Naive B cell (primary cell): Measurements from ENCODE around the gene PCYT2. TPM values are rescaled to one million over a fixed set of nuclear protein-coding genes. Genes with fewer than 3 reads are reported as not detected.

Experiments used
- ATAC-seq, 2 donors: fragments of 150-1000 bp; cut with Tn5 transposase; 2 replicates each; pipeline ENCODE4 v1.10.0; 2021; ENCODE audit warnings: low read depth in 2 of 2, mild to moderate bottlenecking in 2 of 2, moderate library complexity in 2 of 2
- DNase-seq: peaks from one replicate; pipeline ENCODE4 v3.0.0; 2022
- H3K27ac Mint-ChIP-seq, 6 donors: one replicate each; pipeline ENCODE4 v1.8.0; 2020 to 2022; ENCODE audit warnings: mild to moderate bottlenecking in 6 of 6, mixed read lengths in 6 of 6, moderate library complexity in 5 of 6, inconsistent platforms in 2 of 6
- H3K27me3 Mint-ChIP-seq, 3 donors: one replicate each; pipeline ENCODE4 v1.8.0; 2021 to 2022; ENCODE audit warnings: mixed read lengths in 3 of 3, mild to moderate bottlenecking in 1 of 3
- H3K36me3 Mint-ChIP-seq, 2 donors: one replicate each; pipeline ENCODE4 v1.8.0; 2020 to 2022; ENCODE audit warnings: mixed read lengths in 2 of 2, inconsistent platforms in 1 of 2, mild to moderate bottlenecking in 1 of 2
- H3K4me1 Mint-ChIP-seq, 3 donors: one replicate each; pipeline ENCODE4 v1.8.0; 2020 to 2022; ENCODE audit warnings: mixed read lengths in 3 of 3, inconsistent platforms in 1 of 3, mild to moderate bottlenecking in 1 of 3, moderate library complexity in 1 of 3
- H3K4me3 Mint-ChIP-seq, 8 donors: one replicate each; pipeline ENCODE4 v1.8.0; 2020 to 2022; ENCODE audit warnings: mild to moderate bottlenecking in 8 of 8, mixed read lengths in 8 of 8, moderate library complexity in 8 of 8, inconsistent platforms in 2 of 8
- H3K9me3 Mint-ChIP-seq, 7 donors: one replicate each; pipeline ENCODE4 v1.8.0; 2020 to 2022; ENCODE audit warnings: mixed read lengths in 7 of 7, mild to moderate bottlenecking in 5 of 7, inconsistent platforms in 2 of 7, moderate library complexity in 1 of 7
- polyA plus RNA-seq, 6 donors: library from polyadenylated mRNA; unstranded; fragments of 300-500 nt; fragmentation: Illumina TruSeq; gene quantifications; one replicate each; pipeline ENCODE4 v1.2.3, GENCODE V29; 2021; ENCODE audit warnings: low read depth in 6 of 6

The PCYT2 gene
- polyA plus RNA-seq, 6 donors from 2014 or later, result 19.0 to 28.4 (median 21.2) TPM

DNA sequence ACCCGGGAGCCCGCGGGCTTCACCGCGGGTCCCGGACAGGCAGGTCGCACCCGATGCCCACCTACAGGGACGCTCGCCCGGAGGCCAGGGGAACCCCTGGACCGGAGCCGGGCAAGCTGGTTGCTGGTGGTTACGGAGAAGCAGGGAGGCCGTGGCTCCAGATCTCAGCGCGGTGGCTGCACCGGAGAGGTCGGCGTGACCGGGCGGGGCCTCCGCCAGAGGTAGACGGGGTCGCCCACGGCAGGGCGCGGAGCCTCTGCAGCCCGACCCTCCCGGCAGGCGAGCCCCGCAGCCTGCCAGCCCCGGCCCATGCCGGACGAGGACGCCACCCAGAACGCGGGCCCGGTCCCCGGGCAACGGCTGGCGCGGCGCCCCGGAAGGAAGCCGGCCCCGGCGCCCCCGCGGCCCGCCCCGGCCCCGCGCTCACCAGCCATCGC is 341 bp downstream of the PCYT2 start:
- H3K27me3 Mint-ChIP-seq, result no peaks in the 10 kb centered on the region
- H3K4me1 Mint-ChIP-seq, result peaks cover 5 to 13% (median 9%) of the 10 kb centered on the region in 3 donors
- peak overlapping the region; percentile 75 to 91 (median 87) for H3K4me3 Mint-ChIP-seq
- H3K27ac Mint-ChIP-seq, result peak overlapping the region in 2 of 6 donors; percentile 67 to 83
- H3K36me3 Mint-ChIP-seq, result no peaks in the 10 kb centered on the region
- H3K9me3 Mint-ChIP-seq, result no peaks in the 10 kb centered on the region
- DNase-seq, result no peak
- peak in 1 of 2 donors; percentile 17 for ATAC-seq

DNA sequence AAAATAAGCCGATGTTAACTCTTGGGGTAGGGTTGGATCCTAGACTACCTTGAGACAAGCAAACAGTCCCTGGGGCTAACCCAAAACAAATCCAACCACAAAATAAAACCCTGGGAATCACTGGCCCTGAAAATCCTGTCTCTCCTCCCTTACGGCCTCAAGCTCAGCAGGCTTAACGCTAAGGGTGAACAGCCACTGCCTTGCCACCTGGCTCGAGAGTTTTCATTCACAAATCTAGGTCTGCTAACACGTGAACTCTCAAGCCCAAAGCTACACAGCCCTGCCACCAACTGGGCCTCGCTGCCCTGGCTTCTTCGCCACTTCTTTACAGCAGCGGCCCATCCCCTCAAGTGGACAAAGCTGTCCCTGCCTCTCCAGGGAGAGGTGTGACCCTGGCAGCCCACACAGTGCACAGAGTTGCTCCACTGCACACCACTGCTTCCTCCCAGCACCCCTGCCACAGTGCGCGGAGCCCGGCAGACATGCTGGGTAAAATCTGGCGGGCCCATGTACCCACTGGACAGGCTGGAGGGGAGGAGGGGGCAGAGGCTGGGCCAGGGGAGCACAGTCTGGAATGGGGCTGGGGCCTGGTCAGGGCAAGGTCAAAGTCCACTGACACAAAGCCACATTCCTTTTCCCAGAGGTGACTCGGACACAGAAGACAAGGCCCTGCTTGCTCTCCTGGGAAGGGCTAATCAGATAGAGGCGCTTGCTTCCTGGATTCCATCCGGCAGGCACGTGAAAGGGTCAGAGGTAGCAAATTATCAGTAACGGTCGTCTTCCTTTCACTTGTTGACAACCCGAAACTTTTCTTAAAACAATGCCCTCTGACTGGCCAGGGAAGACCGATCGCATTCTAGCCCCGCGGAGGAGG is 996 bp downstream of the PCYT2 start:
- Mint-ChIP-seq H3K27me3 (no peaks in the 10 kb centered on the region), H3K9me3 (no peaks in the 10 kb centered on the region), H3K4me3 (peak overlapping the region; percentile 75 to 91 (median 87)), H3K4me1 (peaks cover 2 to 8% (median 5%) of the 10 kb centered on the region in 3 donors), H3K36me3 (no peaks in the 10 kb centered on the region), H3K27ac (peak overlapping the region in 5 of 6 donors; percentile 63 to 89 (median 83))
- DNase-seq (no peak), ATAC-seq (no peak)

DNA sequence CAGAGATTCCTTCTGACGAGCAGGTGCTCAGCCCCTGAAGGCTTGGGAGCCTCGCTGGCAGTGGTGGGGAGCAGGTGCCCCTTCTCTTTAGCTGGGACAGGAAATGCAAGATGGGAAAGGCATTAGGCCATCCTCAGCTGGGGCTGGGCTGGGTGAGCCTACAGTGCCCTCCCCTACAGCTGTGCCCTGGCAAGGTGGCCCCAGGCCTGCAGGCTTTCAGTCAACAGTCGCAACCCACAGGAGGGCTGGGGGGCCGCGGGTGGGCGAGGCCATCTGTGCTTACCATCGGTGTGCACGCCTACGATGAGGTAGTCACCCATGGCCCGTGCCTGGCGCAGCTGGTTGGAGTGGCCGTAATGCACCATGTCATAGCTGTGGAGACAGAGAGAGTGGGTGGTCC is 2.0 kb downstream of the PCYT2 start:
- Mint-ChIP-seq H3K9me3 (no peaks in the 10 kb centered on the region), H3K27ac (no peak overlapping the region), H3K36me3 (no peaks in the 10 kb centered on the region), H3K27me3 (no peaks in the 10 kb centered on the region), H3K4me1 (peaks cover 2 to 6% (median 2%) of the 10 kb centered on the region in 3 donors), H3K4me3 (peak overlapping the region in 5 of 8 donors; percentile 15 to 91 (median 75))
- no peak for ATAC-seq
- no peak for DNase-seq

- H3K4me3 Mint-ChIP-seq, result no peak overlapping the region
- peaks cover 2 to 6% (median 2%) of the 10 kb centered on the region in 3 donors for H3K4me1 Mint-ChIP-seq
- no peak overlapping the region for H3K27ac Mint-ChIP-seq
- H3K36me3 Mint-ChIP-seq, result no peaks in the 10 kb centered on the region
- no peaks in the 10 kb centered on the region for H3K9me3 Mint-ChIP-seq
- ATAC-seq (no peak), DNase-seq (no peak)
- no peaks in the 10 kb centered on the region for H3K27me3 Mint-ChIP-seq
Measured at GRCh38 chr17:81908793-81909192, 2.4 kb downstream of the PCYT2 start.

DNA sequence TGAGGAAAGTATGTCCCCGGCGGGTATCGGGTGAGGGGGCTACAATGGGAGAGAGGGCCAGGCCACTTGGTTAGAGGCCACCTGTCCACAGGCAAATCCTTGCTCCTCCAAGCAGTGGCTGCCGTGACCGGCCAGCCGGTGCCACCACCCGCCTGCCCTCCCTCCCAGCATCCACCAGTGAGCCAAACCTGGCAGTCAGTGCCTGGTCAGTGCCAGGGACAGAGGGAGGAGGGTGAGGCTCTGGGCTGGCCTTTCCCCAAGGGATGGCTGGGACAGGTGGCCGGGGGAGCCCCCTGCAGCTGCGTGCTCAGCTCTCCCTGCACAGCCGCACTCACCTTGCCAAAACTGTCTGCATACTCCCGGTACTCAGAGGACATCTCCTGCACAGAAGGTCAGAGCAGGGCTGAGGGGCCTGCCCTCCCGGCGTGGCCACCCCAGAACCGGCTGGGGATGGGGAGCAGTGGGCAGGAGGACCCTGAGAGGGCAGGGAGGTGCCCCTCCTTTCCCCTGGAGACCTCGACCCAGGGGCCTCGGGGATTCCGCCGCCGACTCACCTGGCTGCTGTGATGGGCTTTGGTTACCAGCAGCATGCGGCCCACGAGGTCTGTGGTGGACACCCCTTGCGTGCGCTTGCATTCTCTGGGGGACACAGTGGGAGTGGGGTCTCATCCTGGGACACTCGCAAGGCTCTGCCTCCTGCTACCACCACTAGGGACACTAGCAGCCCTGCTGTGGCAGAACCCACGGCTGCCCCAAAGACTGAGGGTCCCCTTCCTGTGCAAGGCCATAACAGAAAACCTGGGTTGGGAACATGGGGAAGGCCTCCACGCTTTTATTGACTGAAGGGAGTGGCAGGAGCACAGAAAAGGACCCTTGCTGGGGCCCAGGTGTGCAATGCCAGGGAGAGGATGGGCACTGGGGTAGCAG is 3.7 kb downstream of the PCYT2 start:
- no peak overlapping the region for H3K27ac Mint-ChIP-seq
- ATAC-seq, result no peak
- no peaks in the 10 kb centered on the region for H3K36me3 Mint-ChIP-seq
- no peak for DNase-seq
- no peak overlapping the region for H3K4me3 Mint-ChIP-seq
- H3K27me3 Mint-ChIP-seq, result no peaks in the 10 kb centered on the region
- H3K4me1 Mint-ChIP-seq, result peaks cover 0 to 6% (median 2%) of the 10 kb centered on the region in 3 donors
- H3K9me3 Mint-ChIP-seq, result no peaks in the 10 kb centered on the region

- Mint-ChIP-seq H3K9me3 (no peaks in the 10 kb centered on the region), H3K4me1 (peaks cover 0 to 2% (median 2%) of the 10 kb centered on the region in 3 donors), H3K27ac (no peak overlapping the region), H3K4me3 (no peak overlapping the region), H3K27me3 (peaks cover 0 to under 1% (median 0%) of the 10 kb centered on the region in 3 donors), H3K36me3 (no peaks in the 10 kb centered on the region)
- ATAC-seq (no peak), DNase-seq (no peak)
Measured at GRCh38 chr17:81906476-81907218, 4.6 kb downstream of the PCYT2 start.

- H3K27me3 Mint-ChIP-seq, result peaks cover 4 to 7% (median 6%) of the 10 kb centered on the region in 3 donors
- H3K4me1 Mint-ChIP-seq, result peaks cover 4 to 7% (median 4%) of the 10 kb centered on the region in 3 donors
- H3K4me3 Mint-ChIP-seq, result no peak overlapping the region
- no peak overlapping the region for H3K27ac Mint-ChIP-seq
- no peaks in the 10 kb centered on the region for H3K9me3 Mint-ChIP-seq
- DNase-seq, result no peak
- peaks cover under 1 to 3% of the 10 kb centered on the region in 2 donors for H3K36me3 Mint-ChIP-seq
- no peak for ATAC-seq
Measured at GRCh38 chr17:81905993-81906392, 5.2 kb downstream of the PCYT2 start.

DNA sequence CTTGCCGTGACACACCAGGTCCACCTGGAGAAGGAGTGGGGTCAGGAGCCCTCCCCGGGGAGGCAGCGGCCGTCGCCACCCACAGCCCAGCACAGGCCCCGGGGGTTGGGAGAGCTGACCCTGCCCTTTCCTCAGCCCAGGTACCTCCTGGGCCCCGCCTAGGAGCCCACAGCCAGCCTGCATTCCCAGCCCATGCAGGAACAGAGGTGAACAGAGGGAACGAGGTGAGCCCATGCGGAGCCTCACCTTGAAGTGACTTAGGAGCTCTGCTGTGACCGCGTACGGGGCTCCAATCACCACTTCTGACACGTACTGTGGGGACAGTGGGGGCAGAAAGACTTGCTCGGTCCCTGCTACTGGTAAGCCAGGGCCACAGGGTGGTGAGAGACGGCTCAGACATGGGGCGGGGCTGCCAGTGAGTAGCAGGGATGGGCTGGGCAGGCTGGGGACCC is 5.7 kb downstream of the PCYT2 start:
- H3K27me3 Mint-ChIP-seq, result peaks cover 7 to 12% (median 12%) of the 10 kb centered on the region in 3 donors
- no peaks in the 10 kb centered on the region for H3K9me3 Mint-ChIP-seq
- H3K4me1 Mint-ChIP-seq, result peaks cover 6 to 9% (median 8%) of the 10 kb centered on the region in 3 donors
- no peak overlapping the region for H3K4me3 Mint-ChIP-seq
- ATAC-seq (no peak), DNase-seq (no peak)
- H3K36me3 Mint-ChIP-seq, result peaks cover 5 to 9% of the 10 kb centered on the region in 2 donors
- no peak overlapping the region for H3K27ac Mint-ChIP-seq

DNA sequence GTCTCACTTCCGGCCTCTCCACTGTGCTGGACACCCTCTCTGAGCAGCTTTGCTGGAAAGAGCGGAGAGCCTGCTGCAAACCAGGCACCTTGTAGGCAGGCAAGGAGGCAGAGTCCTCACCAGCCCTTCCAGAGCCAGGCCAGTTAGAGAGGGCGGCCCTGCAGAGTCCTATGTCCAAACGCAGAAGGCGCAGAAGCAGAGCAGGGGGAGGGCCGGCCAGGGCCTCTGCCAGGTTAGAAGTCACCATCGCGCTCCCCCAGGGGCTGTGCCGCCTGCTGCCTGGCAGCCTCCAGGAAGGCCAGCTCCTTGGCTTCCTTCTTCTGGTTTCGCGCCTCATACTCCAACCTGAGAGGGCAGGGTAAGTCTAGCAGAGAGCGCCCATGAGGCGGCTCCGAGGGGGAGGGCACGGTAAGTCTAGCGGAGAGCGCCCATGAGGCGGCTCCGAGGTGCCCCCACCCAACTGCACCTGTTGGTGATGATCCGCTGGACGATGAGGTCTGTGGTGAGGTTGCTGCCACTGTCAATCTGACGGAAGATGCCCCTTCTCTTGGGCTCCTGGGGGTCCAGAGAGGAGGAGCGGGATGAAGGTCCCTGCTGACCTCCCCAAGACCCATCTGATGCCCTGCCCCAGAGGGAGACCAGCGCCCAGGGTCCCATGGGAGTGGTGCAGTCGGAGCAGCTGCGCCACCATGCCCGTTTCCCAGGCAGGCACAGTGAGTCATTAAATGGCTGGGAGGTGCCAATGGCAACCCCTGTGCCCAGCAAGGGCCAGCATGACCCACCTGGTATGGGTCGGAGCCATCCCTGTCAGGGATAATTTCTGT is 6.4 kb downstream of the PCYT2 start:
- Mint-ChIP-seq H3K27ac (no peak overlapping the region), H3K4me3 (no peak overlapping the region), H3K27me3 (peaks cover 7 to 13% (median 12%) of the 10 kb centered on the region in 3 donors), H3K36me3 (peaks cover 9 to 10% of the 10 kb centered on the region in 2 donors), H3K4me1 (peaks cover 6 to 8% (median 8%) of the 10 kb centered on the region in 3 donors), H3K9me3 (no peaks in the 10 kb centered on the region)
- no peak for DNase-seq
- no peak for ATAC-seq

GRCh38 chr17:81903896-81904599 is 7.2 kb downstream of the PCYT2 start:
- peaks cover 9 to 11% of the 10 kb centered on the region in 2 donors for H3K36me3 Mint-ChIP-seq

GRCh38 chr17:81903415-81903831 is 7.8 kb downstream of the PCYT2 start:
- no peak for DNase-seq
- Mint-ChIP-seq H3K4me1 (peaks cover 6 to 8% (median 8%) of the 10 kb centered on the region in 3 donors), H3K27me3 (peaks cover 7 to 13% (median 12%) of the 10 kb centered on the region in 3 donors), H3K4me3 (peak overlapping the region in 2 of 8 donors; percentile 41 to 61), H3K36me3 (peaks cover 9 to 11% of the 10 kb centered on the region in 2 donors), H3K9me3 (no peaks in the 10 kb centered on the region), H3K27ac (peak overlapping the region in 1 of 6 donors; percentile 47)
- ATAC-seq, result no peak

More at GRCh38 chr17:81903896-81904599, 7.2 kb downstream of the PCYT2 start:
- Mint-ChIP-seq H3K4me3 (peak overlapping the region in 1 of 8 donors; percentile 41), H3K27ac (peak overlapping the region in 1 of 6 donors; percentile 47), H3K9me3 (no peaks in the 10 kb centered on the region), H3K4me1 (peaks cover 6 to 8% (median 8%) of the 10 kb centered on the region in 3 donors), H3K27me3 (peaks cover 7 to 13% (median 12%) of the 10 kb centered on the region in 3 donors)
- ATAC-seq, result no peak
- no peak for DNase-seq
